Measurements from ENCODE around the gene EHF. TPM values are rescaled to one million over a fixed set of nuclear protein-coding genes. Genes with fewer than 3 reads are reported as not detected.

EHF gene
- total RNA-seq, 1 donor from 2014 or later: not detected

GRCh38 chr11:34632105-34632791 lies 11.4 kb downstream of the EHF start:
- H3K36me3 ChIP-seq (ENCODE audit: control insufficient read depth in 3 of 3, insufficient read depth in 3 of 3, low read length in 3 of 3): no peaks in the 10 kb centered on the region
- peaks cover 5% of the 10 kb centered on the region in 3 donors for H3K4me1 ChIP-seq (ENCODE audit: control insufficient read depth in 3 of 3, insufficient read depth in 3 of 3, low read length in 3 of 3)
- no peak overlapping the region for H3K27ac ChIP-seq (ENCODE audit: low read depth, low read length)
- H3K9ac ChIP-seq (ENCODE audit: low read depth in 1 of 3, low read length in 3 of 3): no peak overlapping the region
- no peaks in the 10 kb centered on the region for H3K9me3 ChIP-seq (ENCODE audit: control insufficient read depth in 3 of 3, low read length in 3 of 3)
- H3K27me3 ChIP-seq (ENCODE audit: control insufficient read depth in 3 of 3, insufficient read depth in 3 of 3, low read length in 3 of 3): peaks cover 0 to 3% (median 0%) of the 10 kb centered on the region in 3 donors
- no peak overlapping the region for H3K4me3 ChIP-seq (ENCODE audit: low read length in 3 of 3)

DNA sequence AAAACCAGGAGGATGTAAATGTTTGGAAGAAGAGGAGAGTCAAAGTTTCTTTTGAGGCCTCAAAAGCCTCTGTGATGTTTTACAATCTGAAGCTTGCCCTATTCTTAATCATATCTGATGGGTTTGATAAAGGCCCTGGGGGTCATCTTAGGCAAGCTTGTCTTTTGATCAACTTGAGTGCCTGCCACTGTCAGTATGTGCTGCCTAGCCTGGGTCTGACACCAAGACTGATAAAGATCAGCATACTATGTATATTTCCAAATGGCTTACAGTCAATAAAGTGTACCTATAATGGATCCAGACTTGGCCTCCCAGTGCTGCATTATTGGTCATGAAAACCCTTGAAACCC lies 12.7 kb downstream of the EHF start:
- no peak overlapping the region for H3K27ac ChIP-seq (ENCODE audit: low read depth, low read length)
- H3K9ac ChIP-seq (ENCODE audit: low read depth in 1 of 3, low read length in 3 of 3): no peak overlapping the region
- H3K4me1 ChIP-seq (ENCODE audit: control insufficient read depth in 3 of 3, insufficient read depth in 3 of 3, low read length in 3 of 3): peaks cover 5% of the 10 kb centered on the region in 3 donors
- no peaks in the 10 kb centered on the region for H3K9me3 ChIP-seq (ENCODE audit: control insufficient read depth in 3 of 3, low read length in 3 of 3)
- H3K36me3 ChIP-seq (ENCODE audit: control insufficient read depth in 3 of 3, insufficient read depth in 3 of 3, low read length in 3 of 3): no peaks in the 10 kb centered on the region
- no peak overlapping the region for H3K4me3 ChIP-seq (ENCODE audit: low read length in 3 of 3)
- peaks cover 0 to 8% (median 0%) of the 10 kb centered on the region in 3 donors for H3K27me3 ChIP-seq (ENCODE audit: control insufficient read depth in 3 of 3, insufficient read depth in 3 of 3, low read length in 3 of 3)

- H3K4me3 ChIP-seq (ENCODE audit: low read length in 3 of 3): no peak overlapping the region
- peaks cover 0 to 9% (median 0%) of the 10 kb centered on the region in 3 donors for H3K27me3 ChIP-seq (ENCODE audit: control insufficient read depth in 3 of 3, insufficient read depth in 3 of 3, low read length in 3 of 3)
- H3K9me3 ChIP-seq (ENCODE audit: control insufficient read depth in 3 of 3, low read length in 3 of 3): no peaks in the 10 kb centered on the region
- peaks cover 5% of the 10 kb centered on the region in 3 donors for H3K4me1 ChIP-seq (ENCODE audit: control insufficient read depth in 3 of 3, insufficient read depth in 3 of 3, low read length in 3 of 3)
- no peak overlapping the region for H3K9ac ChIP-seq (ENCODE audit: low read depth in 1 of 3, low read length in 3 of 3)
- H3K36me3 ChIP-seq (ENCODE audit: control insufficient read depth in 3 of 3, insufficient read depth in 3 of 3, low read length in 3 of 3): no peaks in the 10 kb centered on the region
- H3K27ac ChIP-seq (ENCODE audit: low read depth, low read length): no peak overlapping the region
Observed at GRCh38 chr11:34633990-34634693, 13.2 kb downstream of the EHF start.

DNA sequence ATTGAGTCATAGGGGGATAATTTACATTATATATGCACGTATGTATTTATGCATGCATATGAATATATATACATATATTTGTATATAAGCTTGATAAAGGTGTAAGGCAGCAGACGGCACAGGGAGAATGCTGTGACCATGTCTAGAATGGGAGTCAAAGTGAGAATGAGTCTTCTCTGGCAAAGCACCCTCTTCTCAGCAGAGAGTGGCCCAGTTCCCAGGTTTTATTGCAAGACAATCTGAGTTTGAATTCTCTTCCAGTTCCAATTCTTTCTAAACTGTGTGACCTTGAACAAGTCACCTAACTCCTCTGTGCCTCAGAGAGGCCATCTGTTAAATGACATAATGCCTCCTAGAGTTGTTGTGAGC lies 13.8 kb downstream of the EHF start:
- Histone ChIP-seq H3K27ac (ENCODE audit: low read depth, low read length) (no peak overlapping the region), H3K4me3 (ENCODE audit: low read length in 3 of 3) (no peak overlapping the region), H3K4me1 (ENCODE audit: control insufficient read depth in 3 of 3, insufficient read depth in 3 of 3, low read length in 3 of 3) (peaks cover 5% of the 10 kb centered on the region in 3 donors)

DNA sequence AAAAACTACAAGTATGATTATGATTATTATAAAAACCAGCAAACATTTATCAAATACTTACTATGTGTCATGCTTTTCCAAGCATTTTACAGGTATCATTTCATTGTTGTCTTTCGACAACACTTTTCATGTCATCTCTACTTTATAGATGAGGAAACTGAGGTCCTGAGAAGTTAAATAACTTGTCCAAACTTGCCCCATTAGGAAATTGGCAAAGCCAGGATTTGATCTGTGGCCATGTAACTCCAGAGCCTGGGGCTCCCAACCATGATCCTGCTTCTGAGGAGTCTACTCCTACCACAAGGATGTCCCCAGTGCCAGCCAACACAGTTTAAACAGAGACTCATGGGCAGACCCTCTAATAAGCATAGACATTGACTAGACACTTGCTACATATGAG lies 15.2 kb downstream of the EHF start:
- Histone ChIP-seq H3K27ac (ENCODE audit: low read depth, low read length) (no peak overlapping the region), H3K27me3 (ENCODE audit: control insufficient read depth in 3 of 3, insufficient read depth in 3 of 3, low read length in 3 of 3) (peaks cover 0 to 14% (median 2%) of the 10 kb centered on the region in 3 donors), H3K4me3 (ENCODE audit: low read length in 3 of 3) (no peak overlapping the region), H3K9me3 (ENCODE audit: control insufficient read depth in 3 of 3, low read length in 3 of 3) (no peaks in the 10 kb centered on the region), H3K36me3 (ENCODE audit: control insufficient read depth in 3 of 3, insufficient read depth in 3 of 3, low read length in 3 of 3) (no peaks in the 10 kb centered on the region), H3K4me1 (ENCODE audit: control insufficient read depth in 3 of 3, insufficient read depth in 3 of 3, low read length in 3 of 3) (peaks cover 5% of the 10 kb centered on the region in 3 donors), H3K9ac (ENCODE audit: low read depth in 1 of 3, low read length in 3 of 3) (no peak overlapping the region)

More for the DNA sequence above, 13.8 kb downstream of the EHF start:
- Histone ChIP-seq H3K36me3 (ENCODE audit: control insufficient read depth in 3 of 3, insufficient read depth in 3 of 3, low read length in 3 of 3) (no peaks in the 10 kb centered on the region), H3K9me3 (ENCODE audit: control insufficient read depth in 3 of 3, low read length in 3 of 3) (no peaks in the 10 kb centered on the region), H3K9ac (ENCODE audit: low read depth in 1 of 3, low read length in 3 of 3) (no peak overlapping the region), H3K27me3 (ENCODE audit: control insufficient read depth in 3 of 3, insufficient read depth in 3 of 3, low read length in 3 of 3) (peaks cover 0 to 11% (median 2%) of the 10 kb centered on the region in 3 donors)

DNA sequence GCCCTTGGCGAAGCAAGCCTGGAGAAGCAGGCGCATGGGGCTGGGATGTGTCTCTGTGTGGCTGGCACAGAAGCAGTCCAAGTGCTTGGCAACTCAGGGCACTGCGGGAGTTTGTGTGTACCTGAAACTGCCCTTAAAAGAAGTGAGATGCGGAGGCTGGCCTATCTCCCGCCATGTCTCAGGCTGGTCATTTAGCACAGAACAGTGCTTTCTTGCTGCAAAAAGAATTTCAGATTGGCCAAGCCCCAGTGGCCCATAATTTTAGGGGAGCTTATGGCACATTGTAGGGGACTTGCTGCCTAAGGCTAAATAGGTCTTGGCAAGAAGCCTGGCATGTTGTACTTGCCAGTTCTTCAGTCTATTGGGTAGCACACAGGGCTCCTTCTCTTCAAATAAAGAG lies 16.4 kb downstream of the EHF start:
- H3K27me3 ChIP-seq (ENCODE audit: control insufficient read depth in 3 of 3, insufficient read depth in 3 of 3, low read length in 3 of 3): peaks cover 0 to 11% (median 2%) of the 10 kb centered on the region in 3 donors

GRCh38 chr11:34638897-34639296 lies 18.0 kb downstream of the EHF start:
- Histone ChIP-seq H3K36me3 (ENCODE audit: control insufficient read depth in 3 of 3, insufficient read depth in 3 of 3, low read length in 3 of 3) (no peaks in the 10 kb centered on the region), H3K27me3 (ENCODE audit: control insufficient read depth in 3 of 3, insufficient read depth in 3 of 3, low read length in 3 of 3) (peaks cover 0 to 11% (median 4%) of the 10 kb centered on the region in 3 donors), H3K4me3 (ENCODE audit: low read length in 3 of 3) (no peak overlapping the region), H3K4me1 (ENCODE audit: control insufficient read depth in 3 of 3, insufficient read depth in 3 of 3, low read length in 3 of 3) (no peaks in the 10 kb centered on the region), H3K9ac (ENCODE audit: low read depth in 1 of 3, low read length in 3 of 3) (no peak overlapping the region), H3K27ac (ENCODE audit: low read depth, low read length) (no peak overlapping the region), H3K9me3 (ENCODE audit: control insufficient read depth in 3 of 3, low read length in 3 of 3) (no peaks in the 10 kb centered on the region)

More for the DNA sequence above, 16.4 kb downstream of the EHF start:
- no peaks in the 10 kb centered on the region for H3K4me1 ChIP-seq (ENCODE audit: control insufficient read depth in 3 of 3, insufficient read depth in 3 of 3, low read length in 3 of 3)
- H3K4me3 ChIP-seq (ENCODE audit: low read length in 3 of 3): no peak overlapping the region
- no peak overlapping the region for H3K27ac ChIP-seq (ENCODE audit: low read depth, low read length)
- H3K36me3 ChIP-seq (ENCODE audit: control insufficient read depth in 3 of 3, insufficient read depth in 3 of 3, low read length in 3 of 3): no peaks in the 10 kb centered on the region
- H3K9ac ChIP-seq (ENCODE audit: low read depth in 1 of 3, low read length in 3 of 3): no peak overlapping the region
- no peaks in the 10 kb centered on the region for H3K9me3 ChIP-seq (ENCODE audit: control insufficient read depth in 3 of 3, low read length in 3 of 3)

DNA sequence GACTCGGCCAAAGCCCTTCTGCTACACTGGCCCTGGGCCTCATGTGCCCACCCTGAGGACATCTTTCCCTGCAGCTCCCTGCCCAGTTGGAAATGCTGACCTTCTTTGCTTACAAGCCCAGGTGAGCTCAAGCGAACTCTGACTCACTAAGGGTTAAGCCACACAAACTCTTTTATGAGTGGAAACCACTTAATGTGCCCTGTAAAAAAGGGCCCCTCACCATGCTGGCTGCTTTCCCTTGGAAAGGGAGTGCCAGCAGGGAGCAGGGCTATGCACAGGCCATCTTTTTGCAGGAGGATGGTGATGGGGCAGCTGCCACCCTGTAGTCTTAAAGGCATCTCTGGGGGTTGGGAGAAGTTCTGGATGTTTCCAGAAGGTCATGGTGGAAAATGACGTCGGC lies 18.7 kb downstream of the EHF start:
- H3K36me3 ChIP-seq (ENCODE audit: control insufficient read depth in 3 of 3, insufficient read depth in 3 of 3, low read length in 3 of 3): no peaks in the 10 kb centered on the region
- H3K4me1 ChIP-seq (ENCODE audit: control insufficient read depth in 3 of 3, insufficient read depth in 3 of 3, low read length in 3 of 3): no peaks in the 10 kb centered on the region
- H3K27ac ChIP-seq (ENCODE audit: low read depth, low read length): no peak overlapping the region
- H3K9ac ChIP-seq (ENCODE audit: low read depth in 1 of 3, low read length in 3 of 3): no peak overlapping the region
- no peak overlapping the region for H3K4me3 ChIP-seq (ENCODE audit: low read length in 3 of 3)
- peaks cover 0 to 11% (median 4%) of the 10 kb centered on the region in 3 donors for H3K27me3 ChIP-seq (ENCODE audit: control insufficient read depth in 3 of 3, insufficient read depth in 3 of 3, low read length in 3 of 3)
- no peaks in the 10 kb centered on the region for H3K9me3 ChIP-seq (ENCODE audit: control insufficient read depth in 3 of 3, low read length in 3 of 3)

DNA sequence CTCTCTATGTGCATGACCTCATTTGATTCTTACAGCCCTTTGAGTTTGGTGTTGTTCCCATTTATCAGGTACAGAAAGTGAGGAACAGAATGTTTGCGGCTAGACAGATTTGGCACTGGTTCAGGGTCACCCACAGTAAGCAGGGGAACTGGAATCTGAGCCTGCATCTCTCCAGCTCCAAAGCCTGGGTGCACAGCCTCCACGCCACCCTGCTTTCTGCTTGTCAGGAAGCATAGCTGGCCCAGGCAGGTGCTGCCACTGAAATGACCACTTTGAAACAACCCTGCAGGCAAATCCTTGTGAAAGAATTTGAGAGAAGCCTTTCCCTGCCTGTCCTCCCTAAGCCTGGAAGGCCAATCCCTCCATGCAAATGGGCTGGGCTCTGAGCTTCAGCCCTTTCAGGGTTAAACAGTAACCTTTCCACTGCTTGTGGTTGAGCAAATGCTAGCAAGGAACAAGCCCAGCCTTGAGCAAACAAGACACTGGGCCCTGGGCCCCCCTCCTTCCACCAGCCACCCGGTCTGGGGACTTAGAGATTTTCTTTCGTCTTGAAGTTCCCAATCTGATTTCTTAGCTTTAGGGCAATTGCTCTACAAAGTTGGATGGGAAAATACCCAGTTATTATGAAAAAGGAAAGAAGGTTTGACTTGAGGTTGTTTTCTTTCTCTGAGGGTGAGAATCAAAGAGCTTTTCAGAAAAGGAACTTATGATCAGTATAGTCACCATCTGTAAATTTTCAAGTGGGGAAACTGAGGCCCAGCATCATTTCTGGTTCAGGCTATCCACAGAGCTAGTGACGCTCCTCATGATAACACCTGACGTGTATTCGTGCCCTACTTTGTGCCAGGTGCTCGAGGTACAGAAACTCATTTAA lies 19.4 kb downstream of the EHF start:
- H3K4me1 ChIP-seq (ENCODE audit: control insufficient read depth in 3 of 3, insufficient read depth in 3 of 3, low read length in 3 of 3): no peaks in the 10 kb centered on the region
- no peak overlapping the region for H3K27ac ChIP-seq (ENCODE audit: low read depth, low read length)
- no peaks in the 10 kb centered on the region for H3K36me3 ChIP-seq (ENCODE audit: control insufficient read depth in 3 of 3, insufficient read depth in 3 of 3, low read length in 3 of 3)
- H3K4me3 ChIP-seq (ENCODE audit: low read length in 3 of 3): no peak overlapping the region
- H3K9me3 ChIP-seq (ENCODE audit: control insufficient read depth in 3 of 3, low read length in 3 of 3): no peaks in the 10 kb centered on the region
- H3K27me3 ChIP-seq (ENCODE audit: control insufficient read depth in 3 of 3, insufficient read depth in 3 of 3, low read length in 3 of 3): peaks cover 0 to 11% (median 4%) of the 10 kb centered on the region in 3 donors
- H3K9ac ChIP-seq (ENCODE audit: low read depth in 1 of 3, low read length in 3 of 3): no peak overlapping the region

DNA sequence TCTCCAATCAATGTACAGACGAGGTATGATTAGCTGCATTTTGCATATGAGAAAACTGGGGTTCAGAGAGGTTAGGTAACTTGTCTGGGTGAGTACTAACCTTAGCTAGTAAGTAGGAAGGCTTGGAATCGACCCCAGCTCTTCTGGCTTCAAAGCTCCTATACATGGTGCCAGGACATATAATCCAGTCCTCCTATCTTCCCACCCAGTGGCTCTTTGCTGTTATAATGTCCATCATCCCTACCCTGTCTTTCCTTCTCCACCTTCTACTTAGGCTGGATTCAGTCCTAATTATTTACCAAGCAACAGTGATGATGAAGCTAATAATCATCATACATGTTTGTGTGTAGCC lies 20.0 kb downstream of the EHF start:
- no peaks in the 10 kb centered on the region for H3K9me3 ChIP-seq (ENCODE audit: control insufficient read depth in 3 of 3, low read length in 3 of 3)
- H3K27me3 ChIP-seq (ENCODE audit: control insufficient read depth in 3 of 3, insufficient read depth in 3 of 3, low read length in 3 of 3): peaks cover 0 to 11% (median 4%) of the 10 kb centered on the region in 3 donors
- no peak overlapping the region for H3K9ac ChIP-seq (ENCODE audit: low read depth in 1 of 3, low read length in 3 of 3)
- no peak overlapping the region for H3K27ac ChIP-seq (ENCODE audit: low read depth, low read length)
- no peaks in the 10 kb centered on the region for H3K4me1 ChIP-seq (ENCODE audit: control insufficient read depth in 3 of 3, insufficient read depth in 3 of 3, low read length in 3 of 3)
- H3K4me3 ChIP-seq (ENCODE audit: low read length in 3 of 3): no peak overlapping the region
- no peaks in the 10 kb centered on the region for H3K36me3 ChIP-seq (ENCODE audit: control insufficient read depth in 3 of 3, insufficient read depth in 3 of 3, low read length in 3 of 3)

Data from skeletal muscle tissue (tissue), 4 donors.